T-cell (primary cell): ENCODE measurements around the gene ELMOD3. TPM values are rescaled to one million over a fixed set of nuclear protein-coding genes. Genes with fewer than 3 reads are reported as not detected.
"Not testable (repeated sequence)": the region's sequence is repeated elsewhere in the genome, so short reads cannot be mapped to it uniquely, and the experiment has no call there.

Experiments
- ATAC-seq, 4 experiments: fragments of 200-7000 bp in 3 of 4; fragments of 150-1000 bp in 1 of 4; cut with Tn5 transposase; replicated peaks in 1 of 4; 1 replicate in 3 of 4; 2 replicates in 1 of 4; pipeline ENCODE4 v1.10.0; 2021; ENCODE audit warnings: moderate library complexity in 3 of 4, mild to moderate bottlenecking in 2 of 4, moderate number of reproducible peaks in 1 of 4
- CTCF ChIA-PET, 2 donors: fragments of 300-600 bp; sonication (Branson Sonifier 250); formaldehyde crosslinking; loops; one replicate each; lab custom pipeline; 2022; ENCODE audit warnings: antibody characterized with exemption in 2 of 2; lab: Charles Lee
- POLR2A ChIA-PET, 2 donors: fragments of 300-600 bp; sonication (Branson Sonifier 250); formaldehyde crosslinking; loops; one replicate each; lab custom pipeline; 2022; ENCODE audit warnings: antibody characterized with exemption in 2 of 2; lab: Charles Lee
- DNase-seq, 35 experiments: peaks; one replicate each; pipeline versions ENCODE4 v3.0.0 to v3.0.0-alpha.2; 2013 to 2023
- H3K27ac ChIP-seq: one replicate; pipeline ENCODE4 v1.5.1; 2013; ENCODE audit warnings: low read length
- H3K27me3 ChIP-seq, 2 experiments: replicated peaks in 1 of 2; 1 replicate in 1 of 2; 2 replicates in 1 of 2; pipeline versions ENCODE4 v1.6.1 to v1.7.0; 2013; ENCODE audit warnings: low read length in 1 of 2, mixed read lengths in 1 of 2; ENCODE audit not compliant: control insufficient read depth in 2 of 2, insufficient read depth in 2 of 2; ENCODE audit errors: extremely low read depth in 1 of 2
- H3K36me3 ChIP-seq, 2 donors: 1 replicate in 1 of 2; 2 replicates in 1 of 2; pipeline versions ENCODE4 v1.6.1 to v1.7.0; 2013; ENCODE audit warnings: low read length in 1 of 2; ENCODE audit not compliant: control insufficient read depth in 2 of 2, insufficient read depth in 1 of 2; ENCODE audit errors: extremely low read depth in 1 of 2
- H3K4me1 ChIP-seq, 2 experiments: 1 replicate in 1 of 2; 2 replicates in 1 of 2; pipeline versions ENCODE4 v1.6.1 to v1.7.0; 2013; ENCODE audit warnings: low read length in 2 of 2, mixed read lengths in 1 of 2; ENCODE audit not compliant: insufficient read depth in 2 of 2, control insufficient read depth in 1 of 2; ENCODE audit errors: extremely low read depth in 1 of 2
- H3K4me3 ChIP-seq, 2 donors: 1 replicate in 1 of 2; 2 replicates in 1 of 2; pipeline versions ENCODE4 v1.5.1 to v1.7.0; 2013; ENCODE audit warnings: mild to moderate bottlenecking in 2 of 2, low read length in 1 of 2, moderate library complexity in 1 of 2; ENCODE audit not compliant: control insufficient read depth in 1 of 2; ENCODE audit errors: extremely low read depth in 1 of 2
- H3K9me3 ChIP-seq: 2 replicates; pipeline ENCODE4 v1.7.0; 2013
- H3K27ac Mint-ChIP-seq, 2 donors: one replicate each; pipeline ENCODE4 v1.8.0; 2020 to 2021; ENCODE audit warnings: mild to moderate bottlenecking in 2 of 2, mixed read lengths in 2 of 2
- H3K27me3 Mint-ChIP-seq, 2 donors: one replicate each; pipeline ENCODE4 v1.8.0; 2021 to 2022; ENCODE audit warnings: mixed read lengths in 2 of 2
- H3K36me3 Mint-ChIP-seq: one replicate; pipeline ENCODE4 v1.8.0; 2021; ENCODE audit warnings: mixed read lengths
- H3K4me1 Mint-ChIP-seq, 3 donors: one replicate each; pipeline ENCODE4 v1.8.0; 2020 to 2022; ENCODE audit warnings: mixed read lengths in 3 of 3, mild to moderate bottlenecking in 1 of 3
- H3K4me3 Mint-ChIP-seq, 3 donors: one replicate each; pipeline ENCODE4 v1.8.0; 2020 to 2022; ENCODE audit warnings: mild to moderate bottlenecking in 3 of 3, mixed read lengths in 3 of 3, moderate library complexity in 3 of 3
- H3K9me3 Mint-ChIP-seq, 3 donors: one replicate each; pipeline ENCODE4 v1.8.0; 2020 to 2022; ENCODE audit warnings: mixed read lengths in 3 of 3
- WGBS: methylation state at CpG from one replicate; pipeline ENCODE4 v1.1.5; 2013; ENCODE audit warnings: missing lambda C conversion rate; ENCODE audit not compliant: insufficient coverage; 5-methylcytosine and 5-hydroxymethylcytosine counted together
- total RNA-seq, 35 experiments: library from RNA in 6 of 35; stranded (reverse) in 6 of 35; fragments of 120-200 nt in 1 of 35; gene quantifications; one replicate each; pipeline versions ENCODE4 v1.2.1 to v1.2.4 and lab custom pipeline; 2013 to 2026

ELMOD3 gene
- total RNA-seq, 5 donors from 2014 or later (not counting 1 experiment from before 2014, with no cell fraction given) = 18.8 to 30.9 (median 25.2) TPM

- not testable (repeated sequence) for H3K27ac ChIP-seq, H3K9me3 ChIP-seq, DNase-seq, H3K36me3 Mint-ChIP-seq, H3K4me1 ChIP-seq, H3K9me3 Mint-ChIP-seq, H3K27me3 ChIP-seq, H3K4me3 Mint-ChIP-seq, H3K27me3 Mint-ChIP-seq, H3K27ac Mint-ChIP-seq, H3K4me3 ChIP-seq, H3K4me1 Mint-ChIP-seq, H3K36me3 ChIP-seq, ATAC-seq
- CTCF ChIA-PET = interaction anchor here in 1 of 2 donors (0.5 kb wide), 1 partner anchor 10 kb away, joined by 4 read pairs; no protein-coding TSS in a partner anchor
- POLR2A ChIA-PET = interaction anchor here in 1 of 2 donors (0.7 kb wide), 1 partner anchor 55 kb away, joined by 3 read pairs; no protein-coding TSS in a partner anchor
- 100% methylated on average over 1 of the region's 4 CpGs for WGBS
These were observed 20.7 kb upstream of the ELMOD3 start for GRCh38 chr2:85333877-85334276.

- no peak overlapping the region for H3K4me3 ChIP-seq
- Mint-ChIP-seq H3K27ac (no peak overlapping the region), H3K36me3 (no peaks in the 10 kb centered on the region), H3K27me3 (no peaks in the 10 kb centered on the region), H3K4me1 (no peaks in the 10 kb centered on the region), H3K4me3 (no peak overlapping the region), H3K9me3 (no peaks in the 10 kb centered on the region)
- ATAC-seq (no peak), DNase-seq (no peak)
- ChIA-PET CTCF (no interaction called here), POLR2A (no interaction called here)
- no peaks in the 10 kb centered on the region for H3K36me3 ChIP-seq
- H3K27me3 ChIP-seq = no peaks in the 10 kb centered on the region
- 50% methylated on average over 2 of the region's 2 CpGs for WGBS
- no peak overlapping the region for H3K27ac ChIP-seq
- H3K4me1 ChIP-seq = no peaks in the 10 kb centered on the region
- H3K9me3 ChIP-seq = no peaks in the 10 kb centered on the region
These were observed 19.6 kb upstream of the ELMOD3 start for GRCh38 chr2:85334928-85335327.

GRCh38 chr2:85340034-85340892 is 14.3 kb upstream of the ELMOD3 start:
- 96% methylated on average over 7 of the region's 13 CpGs for WGBS
- ChIA-PET POLR2A (interaction anchor here in 1 of 2 donors (0.6 kb wide), 1 partner anchor 42 kb away, joined by 4 read pairs; no protein-coding TSS in a partner anchor), CTCF (interaction anchor here (0.5 kb wide), 2 partner anchors 40 to 42 kb away, joined by 4 to 5 read pairs; no protein-coding TSS in a partner anchor)
- H3K4me1 Mint-ChIP-seq = no peaks in the 10 kb centered on the region
- no peak overlapping the region for H3K27ac Mint-ChIP-seq
- DNase-seq (no peak), ATAC-seq (no peak)
- Histone ChIP-seq H3K9me3 (no peaks in the 10 kb centered on the region), H3K27me3 (no peaks in the 10 kb centered on the region), H3K27ac (no peak overlapping the region), H3K4me1 (no peaks in the 10 kb centered on the region), H3K4me3 (no peak overlapping the region), H3K36me3 (peaks cover 7 to 19% of the 10 kb centered on the region in 2 donors)
- H3K36me3 Mint-ChIP-seq = peaks cover 29% of the 10 kb centered on the region
- H3K9me3 Mint-ChIP-seq = no peaks in the 10 kb centered on the region
- no peak overlapping the region for H3K4me3 Mint-ChIP-seq
- H3K27me3 Mint-ChIP-seq = no peaks in the 10 kb centered on the region

GRCh38 chr2:85341269-85342029 is 13.1 kb upstream of the ELMOD3 start:
- Histone ChIP-seq H3K4me1 (no peaks in the 10 kb centered on the region), H3K36me3 (peaks cover 7 to 31% of the 10 kb centered on the region in 2 donors), H3K27ac (no peak overlapping the region), H3K4me3 (no peak overlapping the region), H3K9me3 (no peaks in the 10 kb centered on the region), H3K27me3 (no peaks in the 10 kb centered on the region)
- H3K27me3 Mint-ChIP-seq = no peaks in the 10 kb centered on the region
- DNase-seq (no peak), ATAC-seq (no peak)
- H3K36me3 Mint-ChIP-seq = peaks cover 35% of the 10 kb centered on the region
- POLR2A ChIA-PET = interaction anchor here in 1 of 2 donors (0.6 kb wide), 1 partner anchor 41 kb away, joined by 4 read pairs; no protein-coding TSS in a partner anchor
- no peaks in the 10 kb centered on the region for H3K4me1 Mint-ChIP-seq
- H3K9me3 Mint-ChIP-seq = no peaks in the 10 kb centered on the region
- H3K27ac Mint-ChIP-seq = no peak overlapping the region
- no peak overlapping the region for H3K4me3 Mint-ChIP-seq
- CTCF ChIA-PET = interaction anchor here in 1 of 2 donors (0.6 kb wide), 1 partner anchor 197 kb away, joined by 3 read pairs; the partner anchor contains the start of gene MAT2A
- 95% methylated on average over 21 of the region's 30 CpGs for WGBS

- Histone ChIP-seq H3K4me1 (no peaks in the 10 kb centered on the region), H3K27ac (no peak overlapping the region), H3K36me3 (peaks cover 7 to 37% of the 10 kb centered on the region in 2 donors), H3K27me3 (no peaks in the 10 kb centered on the region), H3K9me3 (no peaks in the 10 kb centered on the region), H3K4me3 (no peak overlapping the region)
- Mint-ChIP-seq H3K4me1 (no peaks in the 10 kb centered on the region), H3K4me3 (no peak overlapping the region), H3K27me3 (no peaks in the 10 kb centered on the region), H3K27ac (no peak overlapping the region), H3K9me3 (no peaks in the 10 kb centered on the region), H3K36me3 (peaks cover 41% of the 10 kb centered on the region)
- CTCF ChIA-PET = interaction anchor here in 1 of 2 donors (0.6 kb wide), 1 partner anchor 197 kb away, joined by 3 read pairs; the partner anchor contains the start of gene MAT2A
- POLR2A ChIA-PET = no interaction called here
- 89% methylated on average over 1 of the region's 3 CpGs for WGBS
- DNase-seq = no peak
- no peak for ATAC-seq
These were observed 12.4 kb upstream of the ELMOD3 start for GRCh38 chr2:85342156-85342555.

- 100% methylated on average over 6 of the region's 10 CpGs for WGBS
- H3K4me1 Mint-ChIP-seq, H3K27ac ChIP-seq, H3K4me1 ChIP-seq, H3K27me3 Mint-ChIP-seq, H3K4me3 ChIP-seq, ATAC-seq, CTCF ChIA-PET, H3K4me3 Mint-ChIP-seq, H3K9me3 ChIP-seq, H3K9me3 Mint-ChIP-seq, H3K27me3 ChIP-seq, POLR2A ChIA-PET, DNase-seq, H3K27ac Mint-ChIP-seq: not testable (repeated sequence)
- peaks cover 49% of the 10 kb centered on the region for H3K36me3 Mint-ChIP-seq
- peaks cover 7 to 43% of the 10 kb centered on the region in 2 donors for H3K36me3 ChIP-seq
These were observed 11.2 kb upstream of the ELMOD3 start for GRCh38 chr2:85343207-85343895.
